HL-60/S4 (cell line): Measurements from ENCODE around the gene ZNF276.

Experiments used
- in situ Hi-C: fragments of 300-500 bp; cut with MboI; formaldehyde crosslinking; loops from 2 replicates; pipeline ENCODE4 v1.14.3; 2022; ENCODE audit warnings: low sequenced_read_pairs

The ZNF276 gene

DNA sequence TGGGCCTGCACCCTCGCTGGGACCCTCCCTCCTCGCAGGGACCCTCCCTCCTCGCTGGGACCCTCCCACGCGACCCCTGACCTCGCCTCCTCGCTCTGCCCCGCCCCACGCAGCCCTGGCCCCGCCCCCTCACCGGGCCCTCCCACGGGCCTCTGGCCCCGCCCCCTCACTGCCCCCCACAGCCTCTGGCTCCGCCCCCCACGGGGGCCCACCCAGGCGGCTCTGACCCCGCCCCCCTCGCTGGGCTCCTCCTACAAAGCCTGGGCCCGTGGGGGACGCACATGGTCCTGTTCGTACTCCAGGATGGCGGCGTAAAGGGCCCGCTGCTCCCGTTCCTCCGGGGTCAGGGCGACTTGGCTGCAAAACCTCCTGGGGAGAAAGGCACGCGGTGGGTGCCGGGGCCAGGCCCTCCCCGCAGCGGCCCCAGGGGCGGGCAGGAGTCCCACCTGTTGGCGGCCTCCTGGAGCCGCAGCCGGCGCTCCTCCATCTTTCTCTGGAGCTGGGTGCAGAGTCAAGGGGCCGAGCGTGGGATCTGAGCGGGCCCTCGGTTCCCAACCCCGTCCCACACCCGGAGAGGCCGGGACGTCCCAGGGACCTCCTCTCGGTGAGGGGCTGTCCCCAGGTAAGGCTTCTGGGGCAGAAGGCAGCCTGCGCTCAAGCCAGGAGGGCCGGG, 9.6 kb upstream of the ZNF276 start:
- in situ Hi-C loops: no loop called here

DNA sequence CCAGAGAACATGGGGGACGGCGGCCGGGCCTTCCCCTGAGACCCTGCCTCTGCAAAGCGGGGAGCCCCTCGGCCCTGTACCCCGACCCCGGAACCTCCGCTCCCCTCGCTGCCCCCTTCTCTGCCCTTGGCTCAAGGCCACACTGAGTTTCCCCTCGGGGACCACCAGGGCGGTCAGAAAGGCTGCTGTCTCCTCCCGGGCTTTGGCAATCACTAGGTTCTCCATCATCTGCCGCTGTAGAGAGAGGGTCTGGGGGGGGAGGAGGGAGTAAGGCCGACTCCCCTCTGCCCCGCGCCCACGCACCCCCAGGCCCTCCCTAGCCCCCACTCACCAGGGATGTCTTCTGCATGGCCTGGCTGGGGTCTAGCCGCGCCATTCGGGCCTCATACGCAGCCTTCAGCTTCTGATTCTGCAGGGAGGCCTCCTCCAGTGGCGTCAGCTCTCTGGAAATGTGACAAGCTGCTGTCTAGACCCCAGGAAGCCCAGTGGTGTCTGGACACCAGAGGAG, 9.0 kb upstream of the ZNF276 start:
- in situ Hi-C loops: no loop called here

DNA sequence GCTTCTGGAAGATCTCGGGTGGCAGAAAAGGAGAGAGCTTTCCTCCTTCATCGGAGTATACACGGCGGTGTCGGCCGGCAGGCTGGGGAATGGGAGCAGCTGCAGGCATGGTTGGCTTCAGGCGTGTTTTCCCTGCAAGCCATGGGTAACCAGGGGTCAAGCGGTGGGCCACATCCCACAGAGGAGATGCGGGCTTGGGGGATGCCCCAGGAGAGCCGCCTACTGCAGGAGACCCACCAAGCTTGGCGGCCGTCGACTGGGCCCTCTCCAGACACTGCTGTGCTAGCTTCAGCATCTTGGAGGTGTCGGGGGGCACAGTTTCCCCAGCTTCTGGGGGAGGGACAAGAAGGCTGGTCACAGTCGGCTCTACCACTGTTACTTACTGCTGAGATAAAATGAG, 4.8 kb upstream of the ZNF276 start:
- in situ Hi-C loops: no loop called here

DNA sequence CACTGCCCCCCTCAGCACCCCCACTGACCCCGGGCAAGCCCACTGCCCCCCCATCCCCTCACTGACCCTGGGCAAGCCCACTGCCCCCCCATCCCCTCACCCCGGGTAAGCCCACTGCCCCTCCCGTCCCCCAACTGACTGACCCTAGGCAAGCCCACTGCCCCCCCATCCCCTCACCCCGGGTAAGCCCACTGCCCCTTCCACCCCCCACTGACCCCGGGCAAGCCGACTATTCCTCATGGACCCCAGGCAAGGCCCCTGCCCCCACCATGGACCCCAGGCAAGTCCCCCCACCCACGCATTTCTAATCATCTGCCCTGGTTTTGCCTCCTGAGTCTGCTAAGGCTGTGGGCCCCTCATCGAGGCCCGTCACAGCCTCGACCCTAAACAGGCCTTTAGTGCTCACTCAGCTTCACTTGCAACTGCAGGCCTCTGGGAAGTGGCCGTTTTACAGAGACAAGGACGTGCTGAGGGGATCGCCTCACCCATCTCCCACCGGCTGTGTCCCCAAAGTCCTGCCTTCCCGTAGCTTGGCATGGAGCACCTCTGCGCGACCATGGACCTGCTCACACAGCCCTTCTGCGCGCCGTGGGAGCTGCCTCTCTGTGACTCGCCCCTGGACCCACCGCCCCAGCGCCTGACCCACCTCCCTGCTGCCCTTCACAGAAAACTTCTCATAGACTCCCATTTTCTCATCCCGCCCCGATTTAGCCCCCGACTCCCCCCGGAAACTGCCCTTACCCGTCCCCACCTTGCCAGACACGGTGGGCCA, 4.2 kb upstream of the ZNF276 start:
- in situ Hi-C loops: no loop called here

DNA sequence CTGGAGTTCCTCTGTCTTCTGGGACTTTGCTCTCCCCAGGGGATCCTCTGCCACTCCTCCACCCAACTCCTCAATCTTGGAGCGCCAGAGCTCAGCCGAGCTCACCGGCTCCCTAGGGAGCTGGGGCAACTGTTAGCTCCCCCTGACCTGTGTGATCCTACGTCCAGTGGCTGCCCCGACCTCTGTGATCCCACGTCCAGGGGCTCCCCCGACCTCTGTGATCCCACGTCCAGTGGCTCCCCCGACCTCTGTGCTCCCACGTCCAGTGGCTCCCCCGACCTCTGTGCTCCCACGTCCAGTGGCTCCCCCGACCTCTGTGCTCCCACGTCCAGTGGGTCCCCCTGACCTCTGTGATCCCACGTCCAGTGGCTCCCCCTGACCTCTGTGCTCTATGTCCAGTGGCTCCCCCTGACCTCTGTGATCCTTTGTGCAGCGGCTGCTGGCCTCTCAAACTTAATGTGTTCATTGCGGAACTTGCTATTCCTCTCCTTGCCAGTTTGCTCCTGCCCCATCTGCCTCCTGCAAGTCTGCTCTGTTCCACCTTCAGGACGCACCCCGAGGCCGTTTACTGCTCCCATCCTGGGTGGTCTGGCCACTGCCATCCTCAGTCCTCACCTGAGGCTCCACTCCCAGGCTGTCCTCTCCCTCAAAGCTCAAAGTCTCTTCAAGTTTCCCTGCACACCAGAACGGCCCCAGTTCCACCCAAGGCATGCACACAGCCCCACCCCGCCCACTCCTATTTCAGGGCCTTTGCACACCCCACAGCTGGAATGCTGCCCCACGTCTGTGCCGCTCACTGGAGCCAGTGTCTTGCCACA, 3.4 kb upstream of the ZNF276 start:
- in situ Hi-C loops: no loop called here

DNA sequence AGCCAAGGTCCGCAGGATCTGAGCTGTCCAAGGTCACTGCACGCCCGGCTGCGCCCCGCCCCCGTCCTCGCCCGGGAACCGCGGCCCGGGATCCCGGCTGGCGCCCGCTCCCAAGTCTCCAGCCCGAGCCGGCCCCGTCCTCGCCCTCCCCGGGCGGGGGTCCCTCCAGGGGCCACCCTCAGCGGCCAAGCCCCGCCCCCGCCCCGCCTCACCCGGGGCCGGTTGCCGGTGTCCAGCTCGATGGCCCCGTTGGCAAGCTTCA, 855 bp upstream of the ZNF276 start:
- in situ Hi-C loops: no loop called here

DNA sequence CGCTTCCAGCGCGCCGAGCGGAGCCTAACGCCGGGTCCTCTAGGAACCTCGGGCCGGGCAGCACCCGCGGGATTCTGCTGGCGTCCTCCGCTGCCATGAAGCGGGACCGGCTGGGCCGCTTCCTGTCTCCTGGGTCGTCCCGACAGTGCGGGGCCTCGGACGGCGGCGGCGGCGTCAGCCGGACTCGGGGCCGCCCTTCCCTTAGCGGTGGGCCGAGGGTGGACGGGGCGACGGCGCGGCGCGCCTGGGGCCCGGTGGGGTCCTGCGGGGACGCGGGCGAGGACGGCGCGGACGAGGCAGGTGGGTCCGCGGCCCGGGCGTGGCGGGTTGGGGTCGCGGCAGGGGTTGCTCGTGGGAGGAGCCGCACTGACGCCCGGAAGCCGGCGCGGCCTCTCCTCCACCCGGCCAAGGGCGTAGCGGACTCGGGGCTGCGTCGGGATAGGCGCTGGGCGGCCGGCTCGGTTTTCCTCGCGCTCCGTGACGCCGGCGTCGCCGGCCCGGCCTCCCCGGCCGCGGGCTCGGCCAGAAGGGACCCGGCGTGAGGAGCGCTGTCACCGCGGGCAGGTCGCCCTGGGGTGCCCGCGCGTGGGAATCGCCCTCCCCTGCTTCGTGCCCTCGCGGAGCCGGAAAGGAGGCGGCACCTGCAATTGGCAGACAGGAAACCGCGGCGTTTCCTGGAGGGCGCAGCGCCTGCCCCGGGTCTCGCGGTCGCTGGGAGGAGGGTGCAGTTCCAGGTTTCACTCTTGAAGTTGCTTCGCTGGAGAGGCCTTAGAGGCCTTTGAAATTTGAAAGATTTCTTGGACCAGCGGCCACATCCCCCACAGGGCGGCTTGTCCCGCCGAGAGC, 432 bp downstream of the ZNF276 start:
- in situ Hi-C loops: no loop called here

DNA sequence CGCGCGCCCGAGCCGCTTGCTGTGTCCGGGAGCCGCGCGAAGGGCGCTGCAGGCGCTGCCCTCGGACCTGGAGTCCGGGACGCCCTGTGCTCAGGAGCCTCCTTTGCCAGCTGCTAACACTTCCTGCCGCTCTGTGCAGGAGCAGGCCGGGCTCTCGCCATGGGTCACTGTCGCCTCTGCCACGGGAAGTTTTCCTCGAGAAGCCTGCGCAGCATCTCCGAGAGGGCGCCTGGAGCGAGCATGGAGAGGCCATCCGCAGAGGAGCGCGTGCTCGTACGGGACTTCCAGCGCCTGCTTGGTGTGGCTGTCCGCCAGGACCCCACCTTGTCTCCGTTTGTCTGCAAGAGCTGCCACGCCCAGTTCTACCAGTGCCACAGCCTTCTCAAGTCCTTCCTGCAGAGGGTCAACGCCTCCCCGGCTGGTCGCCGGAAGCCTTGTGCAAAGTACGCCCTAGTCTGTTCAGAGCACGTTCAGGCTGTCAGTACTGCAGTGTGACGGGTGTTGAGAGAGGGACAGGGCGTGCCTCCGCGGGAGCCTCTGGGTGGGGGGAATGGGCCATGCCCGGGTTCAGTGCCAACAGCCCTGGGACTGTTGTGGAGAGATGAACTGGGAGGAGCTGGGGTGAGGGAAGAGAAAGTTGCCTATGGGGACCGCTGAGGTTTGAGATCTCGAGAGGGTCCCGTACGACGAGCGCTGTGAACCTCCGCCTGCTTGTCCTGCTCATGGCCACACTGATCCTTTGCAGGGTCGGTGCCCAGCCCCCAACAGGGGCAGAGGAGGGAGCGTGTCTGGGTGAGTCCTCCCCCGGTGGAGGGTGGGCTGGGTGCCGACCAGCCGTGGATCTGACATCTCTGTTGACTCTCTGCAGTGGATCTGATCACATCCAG, 1.3 kb downstream of the ZNF276 start:
- in situ Hi-C loops: no loop called here

DNA sequence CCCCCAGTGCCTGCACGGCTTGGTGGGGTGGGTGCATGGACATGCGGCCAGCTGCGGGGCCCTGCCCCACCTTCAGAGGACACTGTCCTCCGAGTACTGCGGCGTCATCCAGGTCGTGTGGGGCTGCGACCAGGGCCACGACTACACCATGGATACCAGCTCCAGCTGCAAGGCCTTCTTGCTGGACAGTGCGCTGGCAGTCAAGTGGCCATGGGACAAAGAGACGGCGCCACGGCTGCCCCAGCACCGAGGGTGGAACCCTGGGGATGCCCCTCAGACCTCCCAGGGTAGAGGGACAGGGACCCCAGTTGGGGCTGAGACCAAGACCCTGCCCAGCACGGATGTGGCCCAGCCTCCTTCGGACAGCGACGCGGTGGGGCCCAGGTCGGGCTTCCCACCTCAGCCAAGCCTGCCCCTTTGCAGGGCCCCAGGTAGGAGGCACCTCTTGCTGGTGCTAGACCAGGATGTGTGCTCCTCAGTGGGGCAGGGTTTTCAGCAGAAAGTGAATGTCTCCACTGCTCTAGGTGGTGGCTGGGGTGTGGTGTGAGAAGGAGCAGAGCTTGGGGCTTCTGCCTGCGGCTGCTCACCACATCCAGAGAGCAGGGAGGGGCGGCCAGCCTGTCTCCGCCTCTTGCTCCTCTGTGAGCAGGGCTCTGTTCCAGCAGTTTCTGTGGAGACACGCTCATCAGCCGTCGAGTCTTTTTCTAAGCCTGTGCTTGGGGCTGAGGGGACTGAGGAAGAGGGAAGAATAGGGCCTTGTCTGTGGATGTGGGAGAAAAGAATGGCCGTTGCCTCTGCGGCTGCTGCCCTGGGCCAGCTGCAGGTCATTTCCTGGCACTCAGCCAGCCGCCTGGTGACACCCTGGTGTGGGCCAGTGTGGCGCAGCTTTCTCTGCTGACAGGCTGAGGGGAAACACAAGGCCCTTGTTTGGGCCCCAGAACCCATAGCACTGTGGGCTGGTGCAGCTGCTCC, 2.2 kb downstream of the ZNF276 start:
- in situ Hi-C loops: no loop called here

DNA sequence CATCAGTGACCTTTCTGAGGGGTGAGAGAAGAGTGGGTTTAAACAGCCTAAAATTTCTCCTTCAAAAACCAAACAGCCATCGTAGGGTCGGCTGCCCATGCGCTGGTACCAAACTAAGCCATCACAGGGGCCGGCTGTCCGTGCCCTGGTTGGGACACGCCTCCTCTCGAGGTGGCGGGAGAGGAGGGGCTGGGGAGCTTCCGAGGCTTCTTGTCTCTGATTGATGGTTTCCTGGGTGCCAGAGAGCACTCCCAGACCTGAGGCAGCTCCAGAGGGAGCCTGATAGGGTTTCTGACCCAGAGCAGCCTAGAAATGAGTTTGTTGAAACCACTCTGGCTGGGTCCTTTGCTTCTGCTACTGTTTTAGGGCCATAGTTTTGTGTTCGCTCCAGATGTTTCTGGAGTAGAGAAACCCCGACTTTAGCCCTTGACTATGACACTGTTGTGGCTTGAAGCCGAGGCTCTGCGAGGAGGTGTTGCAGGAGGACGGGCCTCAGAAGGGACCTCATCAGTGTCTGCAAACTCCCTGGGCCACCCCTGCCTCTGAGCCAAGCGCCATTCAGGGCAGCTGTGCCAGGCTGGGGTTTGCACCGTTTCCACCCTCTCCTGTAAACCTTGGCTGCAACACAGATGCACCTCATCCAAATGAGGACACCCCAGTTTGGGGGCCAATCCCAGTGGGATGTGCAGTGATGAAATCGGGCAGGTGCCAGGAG, 6.2 kb downstream of the ZNF276 start:
- in situ Hi-C loops: no loop called here

DNA sequence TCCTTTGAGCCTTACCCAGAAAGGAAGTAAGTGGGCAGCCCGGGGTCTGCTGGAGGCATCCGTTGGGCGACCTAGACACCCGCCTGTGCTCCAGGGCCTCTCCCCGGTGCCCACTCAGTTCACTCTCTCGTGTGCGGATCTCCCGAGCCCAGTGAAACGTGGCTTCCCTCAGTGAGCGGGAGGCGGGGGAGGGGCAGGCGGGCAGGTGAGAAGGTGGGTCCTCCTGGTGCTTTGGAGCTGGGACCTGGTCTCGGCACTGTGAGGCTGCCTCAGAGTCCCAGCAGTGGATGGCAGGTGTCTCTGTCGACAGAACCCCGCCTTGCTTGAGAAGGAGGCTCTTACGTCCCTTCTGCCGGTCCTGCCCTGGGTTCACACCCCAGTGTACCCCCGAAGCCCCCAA, 8.0 kb downstream of the ZNF276 start:
- in situ Hi-C loops: no loop called here

DNA sequence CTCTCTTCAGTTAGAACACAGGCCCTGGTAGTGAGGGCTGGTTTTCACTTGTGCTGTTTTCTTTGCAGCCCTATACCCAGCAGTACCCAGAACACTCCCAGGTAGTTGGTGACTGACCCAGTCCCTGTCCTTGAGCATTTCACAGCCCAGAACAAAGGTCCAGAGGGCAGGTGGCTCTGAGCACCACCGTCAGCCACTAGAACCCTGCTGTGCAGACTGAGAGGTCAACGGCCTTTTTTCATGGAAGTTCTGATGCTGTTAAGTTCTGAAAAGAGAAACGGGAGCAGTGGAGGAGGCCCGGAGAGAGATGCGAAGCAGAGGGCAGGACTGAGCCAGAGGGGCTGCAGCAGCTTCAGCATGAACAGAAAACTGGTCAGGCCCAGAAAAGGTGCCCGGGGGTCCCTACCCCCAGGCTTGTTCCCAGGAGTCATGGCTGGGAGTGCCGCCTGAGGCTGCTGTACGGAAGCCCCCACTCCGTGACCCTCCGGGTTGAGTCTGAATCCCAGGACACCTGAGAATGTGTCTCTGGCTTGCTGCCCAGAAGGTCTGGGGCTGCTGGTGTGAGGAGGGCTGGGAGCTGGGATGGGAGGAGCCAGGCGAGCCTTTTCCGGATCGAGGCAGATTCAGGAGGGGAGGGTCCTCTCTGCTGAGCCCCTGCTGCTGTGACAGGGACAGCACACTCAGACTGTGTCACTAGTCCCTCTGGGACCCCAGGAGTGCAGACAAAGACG, 8.7 kb downstream of the ZNF276 start:
- in situ Hi-C loops: no loop called here

DNA sequence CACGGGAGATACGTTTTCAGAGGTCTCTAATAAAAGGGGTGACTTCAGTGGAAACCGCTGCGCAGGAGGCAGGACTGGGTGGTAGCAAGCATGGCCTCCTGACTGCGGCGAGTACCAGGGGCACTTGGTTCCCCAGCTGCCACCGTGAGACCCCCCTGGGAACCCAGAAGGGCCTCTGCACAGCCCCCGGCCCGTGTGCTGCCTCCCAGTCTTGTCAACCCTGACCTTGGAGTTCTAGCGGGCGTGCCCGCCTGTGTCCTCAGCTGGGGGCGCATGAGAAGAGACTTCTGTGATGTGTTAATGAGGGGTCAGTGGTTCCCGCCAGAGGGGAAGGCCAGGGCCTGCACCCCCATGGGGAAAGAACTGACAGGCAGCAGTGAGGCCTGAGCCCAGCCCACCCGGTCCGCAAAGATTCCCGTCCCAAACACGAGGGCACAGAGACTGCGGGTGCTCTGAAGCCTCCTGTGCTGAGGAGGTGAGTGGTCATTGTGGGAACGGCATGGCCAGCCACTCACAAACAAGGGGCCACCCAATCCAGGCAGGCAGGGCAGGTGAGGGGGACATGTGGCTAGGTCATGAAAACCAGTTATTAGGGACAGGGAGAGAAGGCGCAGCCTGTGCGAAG, 9.4 kb downstream of the ZNF276 start:
- in situ Hi-C loops: no loop called here

DNA sequence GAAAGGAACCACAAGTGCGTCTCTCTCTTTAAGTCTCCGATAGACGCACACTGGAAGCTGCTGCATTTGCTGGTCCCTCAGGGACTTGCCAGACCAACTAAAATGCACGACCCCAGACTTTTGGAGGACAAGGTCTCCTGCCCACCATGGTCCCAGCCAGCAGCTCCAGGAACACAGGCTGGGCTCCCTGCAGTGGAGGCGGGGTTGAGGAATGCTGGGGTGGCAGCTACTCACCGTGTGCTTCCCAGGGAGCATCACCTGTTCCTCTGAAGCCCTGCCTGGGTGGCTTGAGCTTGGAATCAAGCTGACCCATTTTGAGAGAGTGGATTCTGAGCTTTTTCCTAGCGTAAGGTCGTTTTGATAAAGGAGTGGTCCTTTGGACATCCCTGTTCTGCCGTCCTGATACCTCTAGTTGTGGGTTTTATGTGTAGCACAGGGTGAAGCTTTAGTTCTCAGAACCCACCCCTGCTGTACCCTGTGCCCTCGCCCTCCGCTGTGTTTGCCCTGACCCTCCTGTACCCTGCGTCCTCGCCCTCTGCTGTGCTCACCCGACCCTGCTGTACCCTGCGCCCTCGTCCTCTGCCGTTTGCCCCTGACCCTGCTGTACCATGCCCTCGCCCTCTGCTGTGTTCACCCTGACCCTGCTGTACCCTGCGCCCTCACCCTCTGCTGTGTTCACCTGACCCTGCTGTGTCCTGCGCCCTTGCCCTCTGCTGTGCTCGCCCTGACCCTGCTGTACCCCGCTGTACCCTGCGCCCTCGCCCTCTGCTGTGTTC, 11.0 kb downstream of the ZNF276 start:
- in situ Hi-C loops: no loop called here

DNA sequence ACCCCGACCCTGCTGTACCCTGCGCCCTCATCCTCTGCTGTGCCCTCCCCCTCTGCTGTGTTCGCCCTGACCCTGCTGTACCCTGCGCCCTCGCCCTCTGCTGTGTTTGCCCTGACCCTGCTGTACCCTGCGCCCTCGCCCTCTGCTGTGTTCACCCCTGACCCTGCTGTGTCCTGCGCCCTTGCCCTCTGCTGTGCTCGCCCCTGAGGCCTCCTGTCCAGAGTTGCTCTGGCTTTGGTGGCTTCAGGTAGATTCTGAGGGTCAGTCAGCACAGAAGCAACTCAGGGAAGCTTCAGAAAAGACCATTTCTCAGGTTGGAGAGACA, 11.5 kb downstream of the ZNF276 start:
- in situ Hi-C loops: no loop called here

DNA sequence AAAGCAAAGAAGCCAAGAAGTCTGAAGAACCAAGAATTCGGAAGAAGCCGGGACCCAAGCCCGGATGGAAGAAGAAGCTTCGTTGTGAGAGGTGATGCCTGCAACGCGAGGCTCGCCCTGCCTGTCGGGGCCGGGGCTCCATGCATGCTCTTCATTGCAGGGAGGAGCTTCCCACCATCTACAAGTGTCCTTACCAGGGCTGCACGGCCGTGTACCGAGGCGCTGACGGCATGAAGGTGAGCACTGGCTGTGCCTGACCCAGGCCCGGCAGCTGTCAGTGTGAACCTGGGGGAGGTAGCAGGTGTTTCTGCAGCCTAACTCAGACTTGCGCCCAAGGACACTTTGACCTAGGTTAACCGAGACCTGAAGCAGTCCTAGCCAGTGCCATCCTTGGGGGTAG, 12.0 kb downstream of the ZNF276 start:
- in situ Hi-C loops: no loop called here

DNA sequence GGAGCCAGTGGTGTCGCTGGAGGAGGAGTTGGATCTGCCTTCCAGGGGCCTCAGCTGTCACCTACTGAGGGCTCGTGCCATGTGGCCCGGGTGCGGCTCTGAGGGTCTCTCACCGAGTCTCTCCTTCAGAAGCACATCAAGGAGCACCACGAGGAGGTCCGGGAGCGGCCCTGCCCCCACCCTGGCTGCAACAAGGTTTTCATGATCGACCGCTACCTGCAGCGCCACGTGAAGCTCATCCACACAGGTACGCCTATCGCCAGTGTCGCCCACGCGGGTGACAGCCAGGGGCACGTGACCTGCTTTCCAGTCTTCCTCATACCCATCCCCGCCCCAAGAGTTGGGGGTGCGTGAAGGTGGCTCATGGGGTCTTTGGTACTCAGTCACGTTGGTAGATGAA, 12.5 kb downstream of the ZNF276 start:
- in situ Hi-C loops: no loop called here
